HPDE6-E6E7 (cell line): ENCODE data around the gene IL10.

ENCODE experiments used
- DNase-seq: peaks from one replicate; pipeline ENCODE4 v3.0.0; 2011; ENCODE audit warnings: missing footprints; ENCODE audit errors: extremely low spot score

The IL10 gene

GRCh38 chr1:206734499-206735142 lies 37.7 kb downstream of the IL10 start:
- DNase-seq: no peak

GRCh38 chr1:206732992-206733391 lies 39.3 kb downstream of the IL10 start:
- no peak for DNase-seq

GRCh38 chr1:206732508-206732907 lies 39.8 kb downstream of the IL10 start:
- DNase-seq: no peak

- DNase-seq: no peak
Measured at GRCh38 chr1:206729507-206729906, 42.8 kb downstream of the IL10 start.

GRCh38 chr1:206729050-206729449 lies 43.2 kb downstream of the IL10 start:
- DNase-seq: no peak

GRCh38 chr1:206728697-206728987 lies 43.7 kb downstream of the IL10 start:
- no peak for DNase-seq

- no peak for DNase-seq
Measured at GRCh38 chr1:206727981-206728696, 44.2 kb downstream of the IL10 start.

GRCh38 chr1:206725109-206725963 lies 47.0 kb downstream of the IL10 start:
- no peak for DNase-seq

- DNase-seq: no peak
Measured at GRCh38 chr1:206723805-206724472, 48.4 kb downstream of the IL10 start.

GRCh38 chr1:206723462-206723804 lies 48.9 kb downstream of the IL10 start:
- DNase-seq: no peak

GRCh38 chr1:206722751-206723461 lies 49.4 kb downstream of the IL10 start:
- no peak for DNase-seq

GRCh38 chr1:206721454-206721853 lies 50.8 kb downstream of the IL10 start:
- no peak for DNase-seq

GRCh38 chr1:206719169-206719839 lies 53.0 kb downstream of the IL10 start:
- no peak for DNase-seq

- DNase-seq: no peak
Measured at GRCh38 chr1:206717674-206717989, 54.7 kb downstream of the IL10 start.
